Glutamatergic neuron (in vitro differentiated cells): ENCODE data around the gene ABHD16B. TPM values are rescaled to one million over a fixed set of nuclear protein-coding genes. Genes with fewer than 3 reads are reported as not detected.
A peak's percentile ranks its signal among the peaks of the same experiment; 100 is the strongest.

ENCODE experiments used
- DNase-seq: peaks from one replicate; pipeline ENCODE4 v3.0.0; 2022
- H3K27ac Mint-ChIP-seq: one replicate; pipeline ENCODE4 v1.8.0; 2020; ENCODE audit warnings: mild to moderate bottlenecking, mixed read lengths, inconsistent platforms; ENCODE audit not compliant: unreplicated experiment
- H3K27me3 Mint-ChIP-seq: one replicate; pipeline ENCODE4 v1.8.0; 2020; ENCODE audit warnings: mild to moderate bottlenecking, moderate library complexity, mixed read lengths, inconsistent platforms; ENCODE audit not compliant: unreplicated experiment
- H3K36me3 Mint-ChIP-seq: one replicate; pipeline ENCODE4 v1.8.0; 2020; ENCODE audit warnings: mild to moderate bottlenecking, mixed read lengths, inconsistent platforms; ENCODE audit not compliant: unreplicated experiment
- H3K4me1 Mint-ChIP-seq: one replicate; pipeline ENCODE4 v1.8.0; 2020; ENCODE audit warnings: mild to moderate bottlenecking, low read depth, mixed read lengths, inconsistent platforms; ENCODE audit not compliant: unreplicated experiment
- H3K4me3 Mint-ChIP-seq: one replicate; pipeline ENCODE4 v1.8.0; 2020; ENCODE audit warnings: mild to moderate bottlenecking, mixed read lengths, inconsistent platforms; ENCODE audit not compliant: unreplicated experiment
- H3K9me3 Mint-ChIP-seq: one replicate; pipeline ENCODE4 v1.8.0; 2020; ENCODE audit warnings: mild to moderate bottlenecking, moderate library complexity, mixed read lengths, inconsistent platforms; ENCODE audit not compliant: unreplicated experiment
- CTCF ChIP-seq: fragments of 200-600 bp; sonication (generic); IDR thresholded peaks from one replicate; pipeline ENCODE4 v1.5.0; 2021; ENCODE audit not compliant: partially characterized antibody, unreplicated experiment
- total RNA-seq: library from RNA; stranded (reverse); fragmentation: NEBNext Ultra II Directional; extraction: Animal tissue kit (Norgen Biotek cat#: 25700); gene quantifications from one replicate; pipeline ENCODE4 v1.2.1, GENCODE V29; 2021; ENCODE audit not compliant: unreplicated experiment

Gene ABHD16B
- total RNA-seq, 1 donor from 2014 or later = not detected

- Mint-ChIP-seq H3K36me3 (no peaks in the 10 kb centered on the region), H3K27ac (no peak overlapping the region), H3K4me3 (peak overlapping the region; percentile 75), H3K4me1 (peaks cover 18% of the 10 kb centered on the region), H3K27me3 (no peaks in the 10 kb centered on the region), H3K9me3 (peaks cover 2% of the 10 kb centered on the region)
- no peak for TF ChIP-seq CTCF
- no peak for DNase-seq
Measured at GRCh38 chr20:63859166-63859699, 2.1 kb upstream of the ABHD16B start.

GRCh38 chr20:63860325-63861051 lies 810 bp upstream of the ABHD16B start:
- TF ChIP-seq CTCF = no peak
- Mint-ChIP-seq H3K27ac (no peak overlapping the region), H3K9me3 (peaks cover 2% of the 10 kb centered on the region), H3K4me1 (peaks cover 18% of the 10 kb centered on the region), H3K4me3 (no peak overlapping the region), H3K27me3 (peaks cover 4% of the 10 kb centered on the region), H3K36me3 (no peaks in the 10 kb centered on the region)
- no peak for DNase-seq

- no peak for TF ChIP-seq CTCF
- Mint-ChIP-seq H3K4me1 (peaks cover 11% of the 10 kb centered on the region), H3K9me3 (peaks cover 3% of the 10 kb centered on the region), H3K27me3 (peaks cover 4% of the 10 kb centered on the region), H3K4me3 (no peak overlapping the region), H3K27ac (no peak overlapping the region), H3K36me3 (no peaks in the 10 kb centered on the region)
- no peak for DNase-seq
Measured at GRCh38 chr20:63861981-63862901, 943 bp downstream of the ABHD16B start.

GRCh38 chr20:63863021-63863797 lies 1.9 kb downstream of the ABHD16B start:
- no peak for DNase-seq
- peak overlapping the region; percentile 85 for H3K4me3 Mint-ChIP-seq
- peaks cover 12% of the 10 kb centered on the region for H3K4me1 Mint-ChIP-seq
- TF ChIP-seq CTCF = no peak
- H3K36me3 Mint-ChIP-seq = no peaks in the 10 kb centered on the region
- peaks cover 4% of the 10 kb centered on the region for H3K27me3 Mint-ChIP-seq
- H3K27ac Mint-ChIP-seq = peak overlapping the region; percentile 23
- H3K9me3 Mint-ChIP-seq = peaks cover 6% of the 10 kb centered on the region
